Myocyte (in vitro differentiated cells): ENCODE measurements around the gene ATG4B. TPM values are rescaled to one million over a fixed set of nuclear protein-coding genes. Genes with fewer than 3 reads are reported as not detected.
"Not testable (repeated sequence)": the region's sequence is repeated elsewhere in the genome, so short reads cannot be mapped to it uniquely, and the experiment has no call there.

Experiments
- DNase-seq: peaks from one replicate; pipeline ENCODE4 v3.0.0-alpha.2; 2012; ENCODE audit warnings: low read depth
- total RNA-seq: library from RNA; depleted of rRNA; stranded (reverse); fragments of >200 nt; gene quantifications from 2 replicates; pipeline ENCODE4 v1.2.3, GENCODE V29; 2014

Gene ATG4B
- total RNA-seq, 1 donor from 2014 or later: 95.2 TPM

- DNase-seq: no peak
Observed at GRCh38 chr2:241660593-241661213, 23.2 kb downstream of the ATG4B start.

- not testable (repeated sequence) for DNase-seq
Observed at GRCh38 chr2:241662731-241663130, 25.2 kb downstream of the ATG4B start.

GRCh38 chr2:241665731-241666440 is 28.4 kb downstream of the ATG4B start:
- no peak for DNase-seq

- no peak for DNase-seq
Observed at GRCh38 chr2:241666627-241667400, 29.3 kb downstream of the ATG4B start.

GRCh38 chr2:241668354-241668753 is 30.9 kb downstream of the ATG4B start:
- no peak for DNase-seq

GRCh38 chr2:241668839-241669238 is 31.3 kb downstream of the ATG4B start:
- no peak for DNase-seq

- DNase-seq: no peak
Observed at GRCh38 chr2:241670333-241671110, 33.0 kb downstream of the ATG4B start.

GRCh38 chr2:241671457-241672240 is 34.2 kb downstream of the ATG4B start:
- DNase-seq: no peak

GRCh38 chr2:241672243-241673188 is 35.0 kb downstream of the ATG4B start:
- no peak for DNase-seq

GRCh38 chr2:241673189-241673663 is 35.7 kb downstream of the ATG4B start:
- DNase-seq: no peak

- DNase-seq: peak; percentile 52
Observed at GRCh38 chr2:241673797-241674725, 36.6 kb downstream of the ATG4B start.

GRCh38 chr2:241675885-241676284 is 38.4 kb downstream of the ATG4B start:
- DNase-seq: no peak

GRCh38 chr2:241676665-241677064 is 39.2 kb downstream of the ATG4B start:
- DNase-seq: no peak

GRCh38 chr2:241677392-241677791 is 39.9 kb downstream of the ATG4B start:
- DNase-seq: no peak

GRCh38 chr2:241678307-241678706 is 40.8 kb downstream of the ATG4B start:
- no peak for DNase-seq

GRCh38 chr2:241678784-241679540 is 41.5 kb downstream of the ATG4B start:
- no peak for DNase-seq

- DNase-seq: no peak
Observed at GRCh38 chr2:241680044-241680443, 42.6 kb downstream of the ATG4B start.
